Measurements from ENCODE around the gene FGF7.
"Not testable (repeated sequence)": the region's sequence is repeated elsewhere in the genome, so short reads cannot be mapped to it uniquely, and the experiment has no call there.

FGF7 gene

GRCh38 chr15:49382394-49382793 is 40.6 kb upstream of the FGF7 start:
- DNase-seq (ENCODE audit: low read depth in 1 of 2, low spot score in 1 of 2) = no peak
- Histone ChIP-seq H3K27me3 (ENCODE audit: insufficient read depth, poor library complexity, severe bottlenecking) (no peaks in the 10 kb centered on the region), H3K4me3 (replicated peaks; ENCODE audit: insufficient read depth, low read length) (no peak overlapping the region), H3K27ac (replicated peaks) (no peak overlapping the region)
- TF ChIP-seq POLR2AphosphoS5 (IDR thresholded peaks at IDR 0.05; ENCODE audit: low read depth) (no peak), REST (IDR thresholded peaks at IDR 0.05; ENCODE audit: insufficient replicate concordance, low read depth) (no peak), SPI1 (IDR thresholded peaks at IDR 0.05; ENCODE audit: borderline replicate concordance, low read depth) (peak; percentile 86), CTCF (IDR thresholded peaks at IDR 0.05; ENCODE audit: insufficient read depth, low read length) (no peak), GABPA (IDR thresholded peaks at IDR 0.05; ENCODE audit: low read depth) (no peak)

- no peak overlapping the region for H3K4me3 ChIP-seq (replicated peaks; ENCODE audit: insufficient read depth, low read length)
- H3K27me3 ChIP-seq (ENCODE audit: insufficient read depth, poor library complexity, severe bottlenecking) = no peaks in the 10 kb centered on the region
- no peak overlapping the region for H3K27ac ChIP-seq (replicated peaks)
- no peak for TF ChIP-seq CTCF (IDR thresholded peaks at IDR 0.05; ENCODE audit: insufficient read depth, low read length)
- no peak for DNase-seq (ENCODE audit: low read depth in 1 of 2, low spot score in 1 of 2)
These were observed 39.8 kb upstream of the FGF7 start for GRCh38 chr15:49383266-49383665.

GRCh38 chr15:49387471-49387870 is 35.6 kb upstream of the FGF7 start:
- H3K27me3 ChIP-seq (ENCODE audit: insufficient read depth, poor library complexity, severe bottlenecking) = no peaks in the 10 kb centered on the region
- no peak overlapping the region for H3K27ac ChIP-seq (replicated peaks)
- DNase-seq (ENCODE audit: low read depth in 1 of 2, low spot score in 1 of 2) = no peak
- TF ChIP-seq POLR2AphosphoS5 (IDR thresholded peaks at IDR 0.05; ENCODE audit: low read depth) (no peak), CTCF (IDR thresholded peaks at IDR 0.05; ENCODE audit: insufficient read depth, low read length) (no peak), SPI1 (IDR thresholded peaks at IDR 0.05; ENCODE audit: borderline replicate concordance, low read depth) (peak; percentile 91)
- no peak overlapping the region for H3K4me3 ChIP-seq (replicated peaks; ENCODE audit: insufficient read depth, low read length)

- DNase-seq (ENCODE audit: low read depth in 1 of 2, low spot score in 1 of 2); H3K27ac ChIP-seq (replicated peaks); H3K4me3 ChIP-seq (replicated peaks; ENCODE audit: insufficient read depth, low read length); H3K27me3 ChIP-seq (ENCODE audit: insufficient read depth, poor library complexity, severe bottlenecking): not testable (repeated sequence)
These were observed 20.3 kb upstream of the FGF7 start for GRCh38 chr15:49402515-49403296.

GRCh38 chr15:49406352-49407118 is 16.5 kb upstream of the FGF7 start:
- H3K27me3 ChIP-seq (ENCODE audit: insufficient read depth, poor library complexity, severe bottlenecking) = no peaks in the 10 kb centered on the region
- no peak overlapping the region for H3K4me3 ChIP-seq (replicated peaks; ENCODE audit: insufficient read depth, low read length)
- no peak overlapping the region for H3K27ac ChIP-seq (replicated peaks)
- TF ChIP-seq POLR2AphosphoS5 (IDR thresholded peaks at IDR 0.05; ENCODE audit: low read depth) (no peak), GABPA (IDR thresholded peaks at IDR 0.05; ENCODE audit: low read depth) (no peak), CTCF (IDR thresholded peaks at IDR 0.05; ENCODE audit: insufficient read depth, low read length) (no peak), REST (IDR thresholded peaks at IDR 0.05; ENCODE audit: insufficient replicate concordance, low read depth) (no peak), SPI1 (IDR thresholded peaks at IDR 0.05; ENCODE audit: borderline replicate concordance, low read depth) (no peak)
- no peak for DNase-seq (ENCODE audit: low read depth in 1 of 2, low spot score in 1 of 2)
